Activated CD8-positive, alpha-beta memory T cell treated with anti-CD3 and anti-CD28 coated beads, Interleukin-2, amount 50 U/mL, for 24 hours (primary cell): Measurements from ENCODE around the gene MAP3K21.

Experiments used
- DNase-seq: peaks from one replicate; pipeline ENCODE4 v3.0.0-alpha.2; 2020; ENCODE audit errors: extremely low read depth

MAP3K21 gene

DNA sequence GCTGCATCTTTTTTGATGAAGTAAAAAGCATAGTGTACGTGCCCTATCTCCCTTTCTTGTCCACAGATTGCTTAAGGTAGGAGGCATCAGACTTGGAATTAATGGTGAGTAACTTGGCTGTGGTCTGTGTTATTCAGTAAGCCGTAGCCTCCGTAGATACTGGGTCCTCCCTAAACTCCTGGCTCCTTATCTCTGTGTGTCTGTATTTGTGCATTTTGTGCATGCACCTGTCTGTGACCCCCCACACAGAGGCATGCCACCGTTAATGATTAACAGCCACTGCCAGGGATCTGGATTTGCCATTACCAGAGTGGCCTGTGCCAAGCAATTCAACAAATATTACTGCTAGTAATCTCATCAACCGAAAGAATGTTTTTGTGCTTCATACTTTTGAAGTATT lies 31.9 kb downstream of the MAP3K21 start:
- no peak for DNase-seq

DNA sequence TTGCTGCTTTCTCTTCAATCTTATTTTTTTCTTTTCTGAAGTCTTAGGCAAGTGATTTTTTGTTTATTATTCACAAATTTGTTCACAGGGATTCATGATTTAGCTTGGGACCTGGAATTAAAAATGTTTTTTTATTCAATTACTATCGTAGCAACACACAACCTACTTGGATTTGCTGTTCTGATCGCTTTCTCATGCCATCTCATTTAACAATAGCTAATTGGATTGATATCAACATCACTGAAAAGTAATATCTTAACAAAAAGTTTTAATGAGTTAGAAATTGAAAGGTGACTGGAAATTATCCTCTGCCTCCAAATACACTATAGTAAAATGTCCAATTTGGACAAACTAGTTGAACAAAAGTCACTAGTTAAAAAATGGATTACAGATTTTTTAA lies 32.4 kb downstream of the MAP3K21 start:
- DNase-seq: no peak

DNA sequence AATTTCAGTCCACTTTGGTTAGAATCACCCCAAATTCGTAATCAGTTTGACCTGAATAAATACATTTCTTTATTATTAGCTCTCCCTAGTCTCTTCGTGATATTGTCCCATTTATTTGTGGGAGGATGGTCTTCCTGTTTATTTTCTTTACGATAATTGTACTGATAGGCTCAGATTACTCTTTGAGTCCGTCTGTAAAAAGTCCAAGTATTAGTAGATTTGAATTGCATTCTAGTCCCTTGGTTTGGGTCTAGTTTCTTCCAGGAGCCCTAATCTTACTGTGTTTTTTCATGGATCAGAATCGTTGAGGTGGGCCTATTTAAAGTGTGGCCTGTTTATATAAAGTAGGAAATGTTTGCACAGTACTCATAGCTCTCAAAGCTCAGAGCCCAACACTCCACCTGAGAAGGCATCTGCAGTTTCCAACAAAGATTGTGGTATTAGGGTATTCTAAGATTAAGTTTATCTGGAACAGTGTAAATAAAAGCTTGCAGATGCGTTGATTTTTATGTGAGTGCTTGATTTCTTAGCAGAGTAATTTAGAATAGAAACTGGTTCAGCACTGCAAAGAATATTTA lies 33.1 kb downstream of the MAP3K21 start:
- no peak for DNase-seq

DNA sequence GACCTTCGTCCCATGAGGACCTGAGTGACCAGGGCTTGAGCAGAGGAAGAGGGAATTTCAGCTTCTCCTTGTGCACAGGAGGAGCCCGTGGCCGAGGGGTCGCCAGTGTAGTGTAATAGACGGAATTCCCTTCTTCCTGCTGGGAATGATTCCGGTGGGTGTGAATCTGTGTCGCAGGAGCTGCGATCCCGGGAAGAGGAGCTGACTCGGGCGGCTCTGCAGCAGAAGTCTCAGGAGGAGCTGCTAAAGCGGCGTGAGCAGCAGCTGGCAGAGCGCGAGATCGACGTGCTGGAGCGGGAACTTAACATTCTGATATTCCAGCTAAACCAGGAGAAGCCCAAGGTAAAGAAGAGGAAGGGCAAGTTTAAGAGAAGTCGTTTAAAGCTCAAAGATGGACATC lies 34.4 kb downstream of the MAP3K21 start:
- no peak for DNase-seq

DNA sequence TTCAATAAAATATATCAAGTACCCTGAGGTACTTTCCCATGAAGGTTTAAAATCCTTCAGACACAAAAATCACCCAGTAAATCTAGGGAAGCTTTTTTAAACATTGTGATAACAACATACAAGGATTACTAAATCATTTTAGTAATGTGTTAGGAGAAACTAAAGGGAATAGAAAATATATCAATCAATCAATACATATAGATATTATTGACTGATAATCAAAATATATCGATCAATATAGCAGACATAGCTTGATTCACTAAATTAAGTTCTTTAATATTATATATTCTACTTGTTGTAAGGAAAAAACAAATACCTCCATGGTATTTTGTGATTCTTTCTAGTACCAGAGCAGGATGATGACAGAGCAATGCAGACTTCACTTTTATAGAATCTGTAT lies 35.2 kb downstream of the MAP3K21 start:
- no peak for DNase-seq

DNA sequence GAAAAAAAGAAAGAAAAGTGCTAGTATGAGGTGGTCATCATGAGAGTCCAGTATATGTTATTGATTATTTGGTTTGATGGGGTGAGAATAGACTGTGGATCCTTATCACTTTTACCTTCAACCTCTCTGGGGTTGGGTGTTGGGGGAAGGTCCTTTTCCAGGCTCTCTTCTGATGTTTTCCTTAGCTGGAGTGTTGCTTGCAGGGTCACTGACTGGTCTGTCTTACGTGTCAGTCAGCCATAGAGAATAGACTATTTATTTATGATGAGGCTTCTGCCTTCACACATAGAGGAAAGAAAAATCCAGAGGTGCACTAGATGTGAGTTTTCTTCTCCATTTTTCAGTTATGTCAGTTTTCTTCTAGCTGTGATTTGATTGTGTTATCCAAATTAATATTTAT lies 36.5 kb downstream of the MAP3K21 start:
- no peak for DNase-seq

DNA sequence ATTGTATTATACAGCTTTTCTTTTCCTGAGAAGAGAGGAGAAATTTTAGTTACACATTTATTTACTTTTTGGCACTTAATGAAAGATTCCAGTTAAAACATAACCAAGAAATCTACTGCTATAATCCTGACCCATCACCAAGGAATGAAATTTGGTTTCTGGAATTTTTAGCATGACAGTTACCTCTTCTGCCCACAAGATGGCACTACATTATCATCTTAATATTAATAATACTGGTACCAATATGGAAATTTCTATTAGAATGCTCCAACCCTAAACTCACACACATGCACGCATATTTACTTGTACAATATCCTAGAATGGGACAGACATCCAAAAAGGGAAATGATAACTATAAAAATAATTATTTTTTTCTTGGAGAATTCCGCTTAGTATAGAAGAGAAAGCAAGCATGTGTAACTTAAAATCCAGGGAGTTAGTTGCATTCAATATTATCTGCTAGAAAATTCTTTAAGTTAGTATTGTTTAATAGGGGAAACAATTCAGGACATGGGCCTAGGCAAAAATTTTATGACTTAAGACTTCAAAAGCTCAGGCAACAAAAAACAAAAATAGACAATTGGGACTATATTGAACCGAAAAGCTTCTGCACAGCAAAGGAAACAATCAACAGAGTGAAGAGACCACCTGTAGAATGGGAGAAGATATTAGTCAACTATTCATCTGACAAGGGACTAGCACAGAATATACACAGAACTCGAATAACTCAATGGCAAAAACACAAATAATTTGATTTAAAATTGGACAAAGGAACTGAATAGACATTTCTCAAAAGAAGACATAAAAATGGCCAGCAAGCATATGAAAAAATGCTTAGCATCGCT lies 37.4 kb downstream of the MAP3K21 start:
- no peak for DNase-seq

DNA sequence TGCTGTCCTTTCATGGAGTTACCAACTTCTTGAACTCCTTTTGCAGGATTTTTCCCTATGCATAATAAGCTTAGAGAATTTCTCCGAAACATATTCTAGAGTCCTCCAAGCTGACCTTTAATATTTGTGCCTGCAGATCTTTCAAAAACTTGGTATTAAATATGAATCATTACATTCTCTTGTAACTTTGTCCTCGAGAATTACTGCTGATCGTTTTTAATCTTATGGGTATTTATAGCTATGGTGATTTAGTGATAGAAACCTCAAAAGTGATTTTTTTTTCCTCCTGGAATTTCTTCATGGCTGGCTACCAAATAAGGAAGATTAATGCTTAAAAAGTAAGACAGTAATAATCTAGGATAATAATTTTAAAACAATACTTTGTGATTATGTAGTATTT lies 39.1 kb downstream of the MAP3K21 start:
- DNase-seq: no peak

DNA sequence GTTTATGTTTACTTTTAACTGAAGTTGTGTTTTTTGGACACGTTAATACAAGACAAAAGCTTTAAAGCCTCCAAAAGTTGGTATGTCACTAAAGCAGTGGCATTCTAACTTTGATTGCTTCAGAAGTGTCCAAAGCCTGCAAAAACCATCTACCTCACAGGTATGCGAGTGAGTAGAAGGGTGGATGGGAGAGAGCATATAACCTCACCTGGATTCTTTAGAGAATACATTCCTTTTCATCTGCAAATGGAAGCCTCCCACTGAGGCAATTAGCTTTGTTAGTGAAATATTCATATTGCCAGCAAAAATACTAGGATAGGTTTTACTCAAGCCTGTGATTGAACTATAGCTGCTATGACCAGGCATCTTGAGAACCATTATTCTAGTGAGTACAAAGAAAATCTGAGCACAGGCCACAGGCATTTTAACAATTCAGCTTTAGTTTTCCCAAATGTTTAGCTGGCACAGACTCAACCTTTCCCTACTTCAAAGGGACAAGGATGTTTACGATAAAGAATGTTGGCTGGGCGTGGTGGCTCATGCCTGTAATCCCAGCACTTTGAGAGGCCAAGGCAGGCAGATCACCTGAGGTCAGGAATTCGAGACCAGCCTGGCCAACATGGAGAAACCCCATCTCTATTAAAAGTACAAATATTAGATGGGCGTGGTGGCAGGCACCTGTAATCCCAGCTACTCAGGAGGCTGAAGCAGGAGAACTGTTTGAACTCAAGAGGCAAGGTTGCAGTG lies 39.7 kb downstream of the MAP3K21 start:
- no peak for DNase-seq

DNA sequence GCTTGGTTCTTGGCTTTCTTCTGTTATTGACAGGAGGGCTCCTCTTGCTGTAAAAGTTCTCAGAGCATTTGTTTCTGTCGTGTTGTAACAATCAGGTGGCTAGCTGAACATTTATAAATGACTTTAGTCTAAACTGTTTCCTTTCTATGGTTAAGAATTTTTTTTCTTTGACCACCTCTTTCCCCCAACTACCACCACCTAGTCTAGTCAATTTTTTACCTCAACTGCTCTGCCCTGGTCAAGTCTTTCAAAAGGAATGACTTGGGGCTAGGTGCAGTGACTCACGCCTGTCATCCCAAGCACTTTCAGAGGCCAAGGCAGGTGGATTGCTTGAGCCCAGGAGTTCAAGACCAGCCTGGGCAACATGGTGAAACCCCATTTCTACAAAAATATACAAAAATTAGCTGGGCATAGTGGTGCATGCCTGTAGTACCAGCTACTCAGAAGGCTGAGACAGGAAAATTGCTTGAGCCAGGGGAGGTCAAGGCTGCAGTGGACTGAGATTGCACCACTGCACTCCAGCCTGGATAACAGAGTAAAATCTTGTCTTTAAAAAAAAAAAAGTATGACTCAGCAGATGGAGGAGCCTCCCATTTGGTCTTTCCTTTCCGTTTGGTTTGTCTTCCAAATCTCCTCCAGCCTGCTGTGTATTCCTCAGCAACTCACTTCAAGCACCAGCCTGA lies 40.7 kb downstream of the MAP3K21 start:
- DNase-seq: no peak

DNA sequence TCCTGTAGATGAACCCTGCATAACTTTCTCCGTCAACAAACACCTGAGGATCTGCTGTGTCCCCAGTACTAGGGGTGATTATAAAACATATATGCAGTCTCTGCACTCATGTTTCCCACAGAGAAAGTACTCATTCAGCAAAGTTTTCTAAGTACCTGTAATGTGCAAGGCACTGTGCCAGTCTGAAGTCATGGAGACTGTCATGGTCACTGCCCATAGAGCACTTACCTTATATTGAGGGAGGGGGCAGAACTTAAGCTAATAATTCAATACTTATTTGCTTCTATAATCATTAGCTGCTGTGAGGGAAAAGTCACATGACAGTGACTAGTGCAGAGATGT lies 41.2 kb downstream of the MAP3K21 start:
- no peak for DNase-seq

DNA sequence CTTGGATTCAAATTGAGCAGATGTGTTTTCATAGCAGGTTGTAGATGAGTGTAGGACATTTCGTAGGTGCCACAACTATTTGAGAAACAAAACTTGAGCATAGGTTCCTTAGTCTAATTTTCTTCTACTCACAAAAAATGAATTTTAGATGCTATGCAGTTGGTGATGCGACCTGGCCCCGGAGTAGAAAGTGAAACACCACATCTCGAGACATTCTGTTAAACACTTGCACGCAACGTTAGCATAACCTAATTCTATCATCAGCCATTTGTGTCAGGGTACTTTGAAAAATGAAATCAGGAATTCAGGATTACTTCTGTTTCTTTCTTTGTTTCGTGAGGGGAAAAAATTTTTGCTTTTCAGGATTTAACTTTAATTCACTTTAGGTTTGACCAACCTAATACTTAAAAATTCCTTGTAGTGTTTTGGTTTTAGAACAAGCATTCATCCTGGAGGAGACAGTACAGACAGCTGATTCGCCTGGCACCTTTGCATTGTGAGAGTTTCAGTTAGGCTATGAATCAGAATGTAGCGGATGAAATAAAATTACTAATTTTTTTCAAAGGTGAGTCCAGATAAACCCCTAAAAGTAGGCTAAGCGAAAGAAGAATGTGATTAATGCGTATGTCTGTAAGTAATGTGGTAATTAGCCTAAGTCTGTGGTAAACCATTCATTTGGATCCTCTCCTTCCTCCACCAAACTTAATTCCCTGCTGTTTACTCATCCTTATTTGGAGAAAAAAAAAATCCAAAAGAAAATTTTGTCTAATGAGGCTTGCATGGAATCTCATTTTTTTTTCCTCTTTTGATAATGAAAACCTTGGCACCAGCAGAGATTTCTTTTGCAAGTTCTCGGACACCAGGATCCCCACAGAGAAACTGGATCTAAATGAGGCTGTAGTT lies 44.9 kb downstream of the MAP3K21 start:
- DNase-seq: no peak

DNA sequence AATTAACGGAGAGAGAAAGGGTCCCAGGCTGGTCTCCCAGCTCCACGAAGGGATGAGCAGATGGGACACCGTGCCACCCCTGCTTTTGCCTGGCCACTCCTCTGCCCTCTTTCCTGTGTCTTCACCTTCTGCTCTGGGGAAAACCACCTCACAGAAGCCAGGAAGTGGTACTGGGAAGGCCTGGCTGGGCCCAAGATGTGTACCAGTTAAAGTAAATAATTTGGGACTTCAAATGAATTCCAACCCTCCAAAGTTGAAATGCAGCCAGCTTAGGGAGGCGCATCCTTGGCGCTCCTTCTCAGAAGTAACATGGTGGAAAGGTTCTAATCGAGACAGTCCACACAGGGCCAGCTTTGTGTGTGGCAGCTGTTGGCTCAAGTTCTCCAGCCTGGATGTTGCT lies 45.7 kb downstream of the MAP3K21 start:
- no peak for DNase-seq

DNA sequence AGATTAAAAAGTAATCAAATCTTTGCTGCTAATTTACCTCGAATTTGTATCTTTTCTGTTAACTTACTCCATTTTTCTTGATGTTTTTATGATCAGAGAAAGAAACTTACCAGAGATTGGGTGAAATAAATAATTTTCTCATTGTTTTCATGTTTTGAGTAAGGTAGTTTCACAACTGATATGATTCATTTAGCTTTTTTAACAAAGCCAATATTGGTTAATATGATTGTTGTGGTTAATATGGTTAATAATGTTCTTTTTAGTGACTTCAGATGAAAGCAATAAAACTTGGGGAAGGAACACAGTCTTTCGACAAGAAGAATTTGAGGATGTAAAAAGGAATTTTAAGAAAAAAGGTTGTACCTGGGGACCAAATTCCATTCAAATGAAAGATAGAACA lies 48.1 kb downstream of the MAP3K21 start:
- no peak for DNase-seq

DNA sequence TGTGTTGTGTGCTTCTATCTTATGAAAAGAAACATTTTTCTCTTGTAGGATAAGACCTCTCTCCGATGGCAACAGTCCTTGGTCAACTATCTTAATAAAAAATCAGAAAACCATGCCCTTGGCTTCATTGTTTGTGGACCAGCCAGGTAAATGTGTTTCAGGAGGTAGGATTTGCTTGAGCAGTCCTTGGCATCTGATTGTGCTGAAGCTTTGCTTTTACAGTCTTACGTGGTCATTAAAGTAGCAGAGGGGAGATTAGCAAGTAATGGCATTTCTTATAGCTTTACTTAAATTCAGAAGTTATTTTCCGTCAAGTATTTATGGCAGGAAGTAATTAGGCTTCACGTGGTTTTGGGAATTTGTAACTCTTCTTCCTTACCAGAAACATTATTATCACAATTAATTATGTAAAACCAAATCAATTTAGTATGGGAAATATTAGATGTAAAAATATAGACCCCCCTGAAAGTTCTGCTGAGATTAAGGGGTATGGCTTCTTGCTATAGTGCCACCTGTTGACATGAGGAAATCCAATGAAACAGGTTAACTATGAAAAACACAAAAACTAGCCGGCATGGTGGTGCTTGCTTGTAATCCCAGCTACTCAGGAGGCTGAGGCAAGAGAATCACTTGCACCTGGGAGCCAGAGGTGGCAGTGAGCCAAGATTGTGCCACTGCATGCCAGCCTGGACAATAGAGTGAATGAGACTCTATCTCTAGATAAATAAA lies 49.0 kb downstream of the MAP3K21 start:
- no peak for DNase-seq

DNA sequence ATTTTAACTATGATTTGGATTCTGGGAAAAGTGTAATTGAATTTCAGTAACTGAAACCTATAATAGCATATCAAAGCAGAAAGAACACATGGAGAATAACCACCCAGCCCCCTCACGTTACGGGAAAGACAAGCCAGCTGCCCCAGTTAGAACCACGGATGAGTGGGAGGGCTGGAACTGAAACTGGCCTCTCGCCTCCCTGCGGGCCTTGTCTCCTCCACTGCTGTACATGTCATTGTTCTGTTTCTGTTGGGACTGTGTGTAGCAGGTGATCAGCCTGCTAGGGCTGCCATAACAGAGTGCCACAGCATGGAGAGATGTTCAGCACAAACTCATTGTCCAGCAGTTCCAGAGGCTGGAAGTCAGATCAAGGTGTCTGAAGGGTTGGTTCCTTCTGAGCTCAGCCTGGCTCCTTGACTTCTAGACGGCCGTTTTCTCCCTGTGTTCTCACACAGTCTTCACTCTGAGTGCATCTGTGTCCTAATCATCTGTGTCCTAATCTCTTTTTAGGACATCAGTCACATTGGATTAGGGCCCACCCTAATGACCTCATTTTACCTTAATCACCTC lies 52.4 kb downstream of the MAP3K21 start:
- no peak for DNase-seq

DNA sequence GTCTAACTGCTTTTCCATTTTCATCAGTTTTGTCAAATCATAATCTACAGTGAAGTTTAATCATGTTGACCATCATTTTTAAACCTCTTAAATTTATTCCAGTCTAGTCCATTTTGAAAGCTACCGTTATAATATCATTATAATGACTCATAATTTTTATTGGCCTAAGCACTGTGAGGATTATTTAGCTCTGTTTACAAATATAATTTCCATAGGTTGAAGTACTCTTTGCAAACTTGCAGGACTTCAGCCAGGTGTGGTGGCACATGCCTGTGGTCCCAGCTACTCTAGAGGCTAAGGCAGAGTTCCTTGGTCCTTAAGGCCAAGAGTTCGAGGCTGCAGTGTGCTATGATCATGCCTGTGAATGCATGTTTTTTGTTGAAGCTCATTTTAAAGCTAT lies 54.3 kb downstream of the MAP3K21 start:
- no peak for DNase-seq

DNA sequence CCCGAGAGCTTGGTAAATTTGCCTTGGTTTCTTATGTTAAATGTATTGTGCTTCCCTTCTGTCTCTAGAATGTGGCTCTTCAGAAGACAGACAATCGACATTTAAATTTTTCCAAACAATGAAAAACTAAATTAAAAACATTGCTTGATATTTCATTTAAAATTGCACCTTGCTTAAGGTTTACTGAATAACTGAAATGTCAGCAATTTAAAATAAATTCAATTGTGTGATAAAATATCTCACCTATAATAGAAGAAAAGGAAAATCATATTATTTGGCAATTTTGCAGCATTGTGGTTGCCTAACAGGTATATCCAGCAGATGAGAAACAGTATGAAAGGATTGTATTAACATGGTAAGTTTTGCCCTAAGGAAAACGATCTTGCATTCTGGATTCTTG lies 56.5 kb downstream of the MAP3K21 start:
- DNase-seq: no peak

DNA sequence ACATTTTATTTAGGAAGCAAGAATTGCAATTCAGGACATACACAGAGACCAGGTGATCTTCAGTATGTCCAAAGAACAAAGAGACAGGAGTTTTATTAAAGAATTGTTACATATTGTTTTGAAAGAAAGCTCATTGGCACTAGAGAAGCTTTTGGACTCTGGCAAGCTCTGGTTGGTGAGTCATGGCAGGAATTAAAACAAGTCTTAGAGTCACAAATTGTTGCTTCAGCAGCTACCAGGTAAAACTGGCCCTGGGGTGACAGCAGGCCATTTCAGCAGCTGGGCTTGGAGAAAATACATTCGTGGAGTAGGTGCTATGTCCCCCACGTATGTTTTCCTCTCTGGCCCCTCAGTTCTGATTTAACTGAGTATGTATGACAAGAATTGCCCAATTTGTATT lies 58.8 kb downstream of the MAP3K21 start:
- no peak for DNase-seq

DNA sequence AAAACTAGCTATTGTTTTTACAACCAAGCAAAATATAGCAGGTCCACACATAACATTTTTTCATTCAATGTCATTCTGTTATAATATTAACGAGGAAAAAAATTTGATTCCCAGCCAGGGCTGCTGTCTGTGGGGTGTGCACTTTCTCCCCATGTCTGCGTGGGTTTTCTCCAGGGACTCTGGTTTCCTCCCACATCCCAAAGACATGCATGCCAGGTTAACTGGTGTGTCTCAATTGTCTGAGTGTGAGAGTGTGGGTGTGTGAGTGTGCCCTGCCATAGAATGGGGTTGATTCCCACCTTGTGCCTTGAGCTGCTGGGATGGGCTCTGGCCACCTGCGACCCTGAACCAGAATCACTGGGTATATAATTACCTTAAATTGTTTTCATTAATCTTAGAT lies 60.1 kb downstream of the MAP3K21 start:
- DNase-seq: no peak
